ENCODE measurements around the gene RPAP3.

GRCh38 chr12:47751561-47751960 is 45.7 kb upstream of the RPAP3 start:
- no peak for TF ChIP-seq CTCF (IDR thresholded peaks at IDR 0.05; ENCODE audit: insufficient read depth, low read length, poor library complexity, severe bottlenecking)
- no peak for TF ChIP-seq EZH2phosphoT487 (conservative IDR thresholded peaks at IDR 0.05; ENCODE audit: low read length)
